A549 (cell line): ENCODE results near the gene SLC16A5.

ENCODE experiments used
- CBX2 ChIP-seq: fragments of 200-600 bp; sonication (generic); IDR thresholded peaks from 2 replicates; pipeline ENCODE4 v1.6.1; 2016; ENCODE audit warnings: low read depth, mild to moderate bottlenecking, borderline replicate concordance
- CEBPB ChIP-seq, 2 experiments: fragments of >200 bp in 1 of 2; sonication (Bioruptor Twin) in 1 of 2; formaldehyde crosslinking in 1 of 2; IDR thresholded peaks; 2 replicates each; pipeline ENCODE4 v1.6.1; 2012 to 2016
- CTCF ChIP-seq: fragments of >200 bp; sonication (Bioruptor Twin); formaldehyde crosslinking; IDR thresholded peaks from 3 replicates; pipeline ENCODE4 v1.5.1; 2016
- EP300 ChIP-seq, 2 experiments: fragments of >200 bp; sonication (Bioruptor Twin); formaldehyde crosslinking; IDR thresholded peaks; 2 replicates in 1 of 2; 3 replicates in 1 of 2; pipeline ENCODE4 v1.6.1; 2016 to 2017
- HOXA7 ChIP-seq: fragments of 250-450 bp; sonication (Bioruptor Pico); IDR thresholded peaks from 2 replicates; pipeline ENCODE4 v1.5.0; 2020; ENCODE audit warnings: mild to moderate bottlenecking, moderate library complexity
- PHF8 ChIP-seq: fragments of 200-600 bp; sonication (generic); IDR thresholded peaks from 2 replicates; pipeline ENCODE4 v1.6.1; 2016; ENCODE audit warnings: low read depth, mild to moderate bottlenecking, antibody characterized with exemption, moderate library complexity, borderline replicate concordance
- POLR2A ChIP-seq: IDR thresholded peaks from 2 replicates; pipeline ENCODE4 v1.6.1; 2012; ENCODE audit warnings: mild to moderate bottlenecking, low read length
- RAD21 ChIP-seq, 2 experiments: fragments of >200 bp in 1 of 2; sonication (Bioruptor Twin) in 1 of 2; formaldehyde crosslinking in 1 of 2; IDR thresholded peaks in 1 of 2; conservative IDR thresholded peaks in 1 of 2; 2 replicates in 1 of 2; 3 replicates in 1 of 2; pipeline ENCODE4 v1.6.1; 2012 to 2018; ENCODE audit warnings: inconsistent platforms in 1 of 2
- RCOR1 ChIP-seq: fragments of 150-350 bp; IDR thresholded peaks from 2 replicates; pipeline ENCODE4 v1.6.1; 2014; ENCODE audit warnings: antibody characterized with exemption, low read length, low read depth

GRCh38 chr17:75109407-75110233 lies 21.9 kb downstream of the SLC16A5 start, which contains the start of gene ARMC7:
- TF ChIP-seq PHF8, result no peak; the same call in 1 of the 2 replicates
- TF ChIP-seq POLR2A, result peak; percentile 83
- TF ChIP-seq CTCF, result peak; percentile 18; the same call in 1 of the 3 replicates
- no peak for TF ChIP-seq EP300 (IDR thresholded peaks at IDR 0.05)
- no peak for TF ChIP-seq CBX2
- TF ChIP-seq RAD21 (conservative IDR thresholded peaks at IDR 0.05 in 1 of 2, IDR thresholded peaks at IDR 0.05 in 1 of 2), result peak; percentile 32 to 46
- no peak for TF ChIP-seq RCOR1
- no peak for TF ChIP-seq HOXA7
- TF ChIP-seq CEBPB (IDR thresholded peaks at IDR 0.05), result no peak
